ENCODE data around the gene EN1.

- TF ChIP-seq PAX5 (IDR thresholded peaks at IDR 0.05; ENCODE audit: insufficient read depth, low read length, severe bottlenecking) (no peak), TAF1 (IDR thresholded peaks at IDR 0.05; ENCODE audit: low read depth, low read length) (no peak), SPI1 (IDR thresholded peaks at IDR 0.05; ENCODE audit: low read depth, low read length) (no peak), POLR2AphosphoS5 (IDR thresholded peaks at IDR 0.05; ENCODE audit: low read depth, low read length) (no peak), POLR2A (IDR thresholded peaks at IDR 0.05; ENCODE audit: low read depth, low read length) (no peak), POU2F2 (IDR thresholded peaks at IDR 0.05; ENCODE audit: low read depth, low read length) (no peak)
Observed at GRCh38 chr2:118851650-118852049, 4.2 kb upstream of the EN1 start.
